Adrenal gland (tissue), 12 donors: ENCODE results near the gene ATP6V1F. TPM values are rescaled to one million over a fixed set of nuclear protein-coding genes. Genes with fewer than 3 reads are reported as not detected.

Source experiments
- DNase-seq, 7 donors: peaks; one replicate each; pipeline ENCODE4 v3.0.0-alpha.2; 2019 to 2020
- H3K27ac ChIP-seq, 5 donors: fragments of 200-600 bp; sonication (generic) in 4 of 5; 1 replicate in 3 of 5; 2 replicates in 2 of 5; pipeline versions ENCODE4 v1.5.1 to v1.8.0; 2016 to 2020; ENCODE audit warnings: mild to moderate bottlenecking in 1 of 5
- H3K27me3 ChIP-seq: fragments of 200-600 bp; 2 replicates; pipeline ENCODE4 v1.8.0; 2021
- H3K36me3 ChIP-seq, 2 donors: fragments of 200-600 bp; replicated peaks in 1 of 2; 1 replicate in 1 of 2; 2 replicates in 1 of 2; pipeline versions ENCODE4 v1.5.1 to v1.8.0; 2018 to 2022
- H3K4me1 ChIP-seq, 2 donors: fragments of 200-600 bp; replicated peaks in 1 of 2; 1 replicate in 1 of 2; 2 replicates in 1 of 2; pipeline versions ENCODE4 v1.5.1 to v1.8.0; 2018 to 2021
- H3K4me3 ChIP-seq, 4 donors: fragments of 200-600 bp; sonication (generic) in 3 of 4; one replicate each; pipeline ENCODE4 v1.5.1; 2016 to 2018
- H3K9me3 ChIP-seq, 3 donors: fragments of 200-600 bp; sonication (generic) in 1 of 3; replicated peaks in 1 of 3; 1 replicate in 2 of 3; 2 replicates in 1 of 3; pipeline versions ENCODE4 v1.5.1 to v1.8.0; 2016 to 2021
- POLR2A ChIP-seq, 2 donors: fragments of 450-650 bp; IDR thresholded peaks; one replicate each; pipeline ENCODE4 v1.6.1; 2017; ENCODE audit warnings: antibody characterized with exemption in 2 of 2, mild to moderate bottlenecking in 2 of 2, moderate library complexity in 1 of 2
- WGBS, 4 donors: extraction: QIAGEN DNeasy Blood & Tissue Kit in 2 of 4; methylation state at CpG; one replicate each; pipeline versions ENCODE4 v1.1.5 to v1.1.7; 2013 to 2017; 5-methylcytosine and 5-hydroxymethylcytosine counted together
- intact Hi-C, 2 donors: fragments of 100-400 bp; cut with DNase I; formaldehyde crosslinking; loops; one replicate each; pipeline versions ENCODE4 v1.14.1 to v1.15.0; 2022 to 2023
- polyA plus RNA-seq, 3 donors: library from polyadenylated mRNA; stranded (reverse); fragments of 200-250 nt in 2 of 3; fragments of 350-450 nt in 1 of 3; fragmentation: Illumina TruSeq in 1 of 3; extraction: RNeasy Lipid Tissue Mini Kit (QIAGEN cat#74804) in 1 of 3; gene quantifications; one replicate each; pipeline ENCODE4 v1.2.3, GENCODE V29; 2013 to 2014
- total RNA-seq, 9 donors: library from RNA; depleted of rRNA in 4 of 9; stranded (reverse); fragments of >200 nt in 4 of 9; fragments of 120-200 nt in 1 of 9; fragmentation: NEBNext Ultra II Directional in 1 of 9; extraction: Animal tissue kit (Norgen Biotek cat#: 25700) in 1 of 9; gene quantifications; one replicate each; pipeline versions ENCODE4 v1.1.0 to v1.2.4, GENCODE V29; 2013 to 2023
- TF ChIP-seq, protein P1 (sequence below), 6 experiments: fragments of 450-650 bp in 4 of 6; fragments of 200-600 bp in 2 of 6; sonication (generic) in 1 of 6; IDR thresholded peaks; 1 replicate in 5 of 6; 2 replicates in 1 of 6; pipeline versions ENCODE4 v1.5.1 to v1.8.0; 2016 to 2021; ENCODE audit warnings: antibody characterized with exemption in 6 of 6, mild to moderate bottlenecking in 2 of 6, moderate library complexity in 1 of 6
- donor health status: healthy with polysubstance abuse.
- donor health status: Bipolar disorder and iron deficiency.
- donor health status: DM: yes; HTN: yes; CAD: no.
- donor health status: DM: no; HTN: no; CAD: no.
- donor health status: DM: no; HTN: no; CAD: no.
- donor health status: DM: yes; HTN: yes; CAD: no.

Gene ATP6V1F
- total and polyA plus RNA-seq, 12 donors = 94.6 to 334 (median 183) TPM

GRCh38 chr7:128844777-128845311 is 17.8 kb upstream of the ATP6V1F start:
- WGBS, 4 donors = 89 to 95% (median 94%) methylated on average over 15 to 25 of the region's 25 CpGs
- intact Hi-C loops = no loop called here
- Histone ChIP-seq H3K27me3 (no peaks in the 10 kb centered on the region), H3K4me1 (no peaks in the 10 kb centered on the region), H3K36me3 (no peaks in the 10 kb centered on the region), H3K27ac (no peak overlapping the region), H3K4me3 (no peak overlapping the region), H3K9me3 (no peaks in the 10 kb centered on the region)
- DNase-seq = no peak
- TF ChIP-seq POLR2A (IDR thresholded peaks at IDR 0.05) = no peak
- TF ChIP-seq, protein P1, sequence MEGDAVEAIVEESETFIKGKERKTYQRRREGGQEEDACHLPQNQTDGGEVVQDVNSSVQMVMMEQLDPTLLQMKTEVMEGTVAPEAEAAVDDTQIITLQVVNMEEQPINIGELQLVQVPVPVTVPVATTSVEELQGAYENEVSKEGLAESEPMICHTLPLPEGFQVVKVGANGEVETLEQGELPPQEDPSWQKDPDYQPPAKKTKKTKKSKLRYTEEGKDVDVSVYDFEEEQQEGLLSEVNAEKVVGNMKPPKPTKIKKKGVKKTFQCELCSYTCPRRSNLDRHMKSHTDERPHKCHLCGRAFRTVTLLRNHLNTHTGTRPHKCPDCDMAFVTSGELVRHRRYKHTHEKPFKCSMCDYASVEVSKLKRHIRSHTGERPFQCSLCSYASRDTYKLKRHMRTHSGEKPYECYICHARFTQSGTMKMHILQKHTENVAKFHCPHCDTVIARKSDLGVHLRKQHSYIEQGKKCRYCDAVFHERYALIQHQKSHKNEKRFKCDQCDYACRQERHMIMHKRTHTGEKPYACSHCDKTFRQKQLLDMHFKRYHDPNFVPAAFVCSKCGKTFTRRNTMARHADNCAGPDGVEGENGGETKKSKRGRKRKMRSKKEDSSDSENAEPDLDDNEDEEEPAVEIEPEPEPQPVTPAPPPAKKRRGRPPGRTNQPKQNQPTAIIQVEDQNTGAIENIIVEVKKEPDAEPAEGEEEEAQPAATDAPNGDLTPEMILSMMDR (IDR thresholded peaks at IDR 0.05) = no peak

DNA sequence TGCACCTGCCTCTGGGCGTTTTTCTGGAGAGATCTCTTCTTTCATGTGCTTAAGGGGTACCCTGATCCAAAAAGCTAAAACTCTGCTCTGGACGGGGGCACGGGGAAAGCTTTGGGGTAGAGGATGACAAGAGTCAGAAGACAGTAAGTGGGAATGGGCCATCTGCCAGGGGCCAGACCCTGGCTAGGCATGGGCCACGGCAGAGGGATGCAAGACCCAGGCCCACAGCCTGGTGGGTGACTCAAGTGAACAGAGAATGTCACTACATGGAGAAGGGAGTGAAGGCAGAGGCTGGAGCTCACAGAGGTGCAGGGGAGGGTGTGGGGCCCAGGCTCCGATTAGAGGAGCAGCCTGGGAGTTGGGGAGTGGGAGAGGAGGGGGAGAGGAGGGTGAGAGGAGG is 17.2 kb upstream of the ATP6V1F start:
- TF ChIP-seq, protein P1 (IDR thresholded peaks at IDR 0.05) = no peak
- no peak for TF ChIP-seq POLR2A (IDR thresholded peaks at IDR 0.05)
- Histone ChIP-seq H3K36me3 (no peaks in the 10 kb centered on the region), H3K4me3 (no peak overlapping the region), H3K27me3 (no peaks in the 10 kb centered on the region), H3K4me1 (no peaks in the 10 kb centered on the region), H3K27ac (no peak overlapping the region), H3K9me3 (no peaks in the 10 kb centered on the region)
- intact Hi-C loops = no loop called here
- DNase-seq = no peak
- 78 to 89% (median 80%) methylated on average over 5 of the region's 5 CpGs for WGBS, 4 donors

GRCh38 chr7:128845987-128846386 is 16.7 kb upstream of the ATP6V1F start:
- H3K36me3 ChIP-seq = no peaks in the 10 kb centered on the region
- H3K4me3 ChIP-seq = no peak overlapping the region
- 86 to 90% (median 88%) methylated on average over 11 to 19 of the region's 19 CpGs for WGBS, 4 donors
- no peaks in the 10 kb centered on the region for H3K27me3 ChIP-seq
- H3K27ac ChIP-seq = no peak overlapping the region
- H3K4me1 ChIP-seq = no peaks in the 10 kb centered on the region
- DNase-seq = no peak
- intact Hi-C loops = no loop called here
- TF ChIP-seq POLR2A (IDR thresholded peaks at IDR 0.05) = no peak
- TF ChIP-seq, protein P1 (IDR thresholded peaks at IDR 0.05) = no peak
- no peaks in the 10 kb centered on the region for H3K9me3 ChIP-seq

- no peaks in the 10 kb centered on the region for H3K36me3 ChIP-seq
- no peaks in the 10 kb centered on the region for H3K27me3 ChIP-seq
- no peak overlapping the region for H3K4me3 ChIP-seq
- TF ChIP-seq, protein P1 (IDR thresholded peaks at IDR 0.05) = no peak
- no peak for TF ChIP-seq POLR2A (IDR thresholded peaks at IDR 0.05)
- no peak for DNase-seq
- intact Hi-C loops = no loop called here
- 85 to 93% (median 91%) methylated on average over 14 of the region's 14 CpGs for WGBS, 4 donors
- no peak overlapping the region for H3K27ac ChIP-seq
- H3K9me3 ChIP-seq = no peaks in the 10 kb centered on the region
- no peaks in the 10 kb centered on the region for H3K4me1 ChIP-seq
Measured at GRCh38 chr7:128846781-128847444, 15.7 kb upstream of the ATP6V1F start.
